Neural progenitor cell (in vitro differentiated cells): ENCODE measurements around the gene RNF4.

Source experiments
- EZH2 ChIP-seq: fragments of 200-600 bp; sonication (generic); IDR thresholded peaks from 2 replicates; pipeline ENCODE4 v1.6.1; 2017; ENCODE audit warnings: antibody characterized with exemption, mild to moderate bottlenecking, moderate library complexity
- EZH2phosphoT487 ChIP-seq: fragments of 200-600 bp; sonication (generic); IDR thresholded peaks from 2 replicates; pipeline ENCODE4 v1.6.1; 2017; ENCODE audit warnings: antibody characterized with exemption
- TF ChIP-seq, protein P1 (sequence below): fragments of 200-600 bp; sonication (generic); IDR thresholded peaks from 2 replicates; pipeline ENCODE4 v1.5.1; 2017; ENCODE audit warnings: antibody characterized with exemption, mild to moderate bottlenecking

DNA sequence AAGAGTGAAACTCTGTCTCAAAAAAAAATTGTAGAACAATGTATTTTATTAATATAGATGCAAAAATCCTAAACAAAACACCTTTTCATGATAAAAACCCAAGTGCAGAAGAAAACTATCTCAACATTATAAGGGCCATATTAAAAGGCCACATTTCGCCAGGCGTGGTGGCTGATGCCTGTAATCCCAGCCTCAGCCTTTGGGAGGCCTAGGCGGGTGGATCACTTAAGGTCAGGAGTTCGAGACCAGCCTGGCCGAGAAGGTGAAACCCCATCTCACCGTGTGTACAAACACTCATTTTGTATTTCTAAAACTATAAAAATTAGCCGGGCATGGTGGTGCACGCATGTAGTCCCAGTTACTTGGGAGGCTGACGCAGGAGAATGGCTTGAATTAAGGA is 57.7 kb downstream of the RNF4 start:
- TF ChIP-seq, protein P1, sequence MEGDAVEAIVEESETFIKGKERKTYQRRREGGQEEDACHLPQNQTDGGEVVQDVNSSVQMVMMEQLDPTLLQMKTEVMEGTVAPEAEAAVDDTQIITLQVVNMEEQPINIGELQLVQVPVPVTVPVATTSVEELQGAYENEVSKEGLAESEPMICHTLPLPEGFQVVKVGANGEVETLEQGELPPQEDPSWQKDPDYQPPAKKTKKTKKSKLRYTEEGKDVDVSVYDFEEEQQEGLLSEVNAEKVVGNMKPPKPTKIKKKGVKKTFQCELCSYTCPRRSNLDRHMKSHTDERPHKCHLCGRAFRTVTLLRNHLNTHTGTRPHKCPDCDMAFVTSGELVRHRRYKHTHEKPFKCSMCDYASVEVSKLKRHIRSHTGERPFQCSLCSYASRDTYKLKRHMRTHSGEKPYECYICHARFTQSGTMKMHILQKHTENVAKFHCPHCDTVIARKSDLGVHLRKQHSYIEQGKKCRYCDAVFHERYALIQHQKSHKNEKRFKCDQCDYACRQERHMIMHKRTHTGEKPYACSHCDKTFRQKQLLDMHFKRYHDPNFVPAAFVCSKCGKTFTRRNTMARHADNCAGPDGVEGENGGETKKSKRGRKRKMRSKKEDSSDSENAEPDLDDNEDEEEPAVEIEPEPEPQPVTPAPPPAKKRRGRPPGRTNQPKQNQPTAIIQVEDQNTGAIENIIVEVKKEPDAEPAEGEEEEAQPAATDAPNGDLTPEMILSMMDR = no peak
- TF ChIP-seq EZH2 = no peak
- no peak for TF ChIP-seq EZH2phosphoT487
